ENCODE data around the gene GAA. TPM values are rescaled to one million over a fixed set of nuclear protein-coding genes. Genes with fewer than 3 reads are reported as not detected.

GAA gene
- total RNA-seq, 3 donors from 2014 or later (not counting 1 experiment from before 2014, with no cell fraction given): 28.5 to 35.8 (median 32.9) TPM

DNA sequence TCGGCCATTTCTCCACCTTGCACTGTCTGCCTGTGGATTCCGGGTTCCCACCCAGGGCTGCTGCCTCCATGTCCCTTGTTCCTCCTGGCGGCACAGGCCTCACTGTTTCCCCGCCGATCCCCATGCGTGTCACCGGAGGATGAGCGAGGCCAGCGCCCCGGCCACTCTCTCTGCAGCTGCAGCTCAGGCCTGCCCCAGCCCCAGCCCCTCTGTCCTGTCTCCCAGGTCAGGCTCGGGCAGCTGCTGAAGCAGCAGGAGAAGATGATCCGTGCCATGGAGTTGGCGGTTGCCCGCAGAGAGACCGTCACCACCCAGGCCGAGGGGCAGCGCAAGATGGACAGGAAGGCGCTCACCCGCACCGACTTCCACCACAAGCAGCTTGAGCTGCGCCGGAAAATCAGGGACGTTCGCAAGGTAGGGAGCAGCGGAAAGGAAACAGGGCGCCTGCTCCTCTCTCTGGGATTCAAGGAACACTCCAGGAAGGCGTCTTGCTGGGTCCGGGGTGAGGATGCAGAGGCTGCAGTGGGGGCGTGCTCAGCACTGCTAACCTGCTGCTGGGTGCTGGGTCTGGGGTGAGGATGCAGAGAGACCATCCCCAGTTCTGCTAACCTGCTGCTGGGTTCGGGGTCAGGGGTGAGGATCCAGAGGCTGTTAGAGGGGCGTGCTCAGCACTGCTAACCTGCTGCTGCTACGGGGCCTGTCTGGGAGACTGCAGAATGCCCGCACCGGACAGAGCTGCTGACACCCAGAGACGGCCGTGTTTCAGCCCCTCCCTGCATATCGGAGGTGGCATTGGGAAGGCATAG, 6.1 kb upstream of the GAA start:
- Histone ChIP-seq H3K27me3 (ENCODE audit: control insufficient read depth, insufficient read depth, low read length) (no peaks in the 10 kb centered on the region), H3K4me3 (ENCODE audit: low read length) (no peak overlapping the region), H3K27ac (ENCODE audit: low read length) (no peak overlapping the region), H3K9me3 (ENCODE audit: control insufficient read depth, insufficient read depth, low read length) (no peaks in the 10 kb centered on the region), H3K4me1 (ENCODE audit: control insufficient read depth, insufficient read depth, low read length) (peaks cover 5% of the 10 kb centered on the region), H3K36me3 (ENCODE audit: control insufficient read depth, insufficient read depth, low read length) (no peaks in the 10 kb centered on the region)
- no peak for TF ChIP-seq CTCF (IDR thresholded peaks at IDR 0.05)
- intact Hi-C loops (cut with micrococcal nuclease): loop anchor here (10.0 kb wide), 1 partner anchor 160 kb away; no protein-coding TSS in a partner anchor
- H3K36me3 Mint-ChIP-seq: no peaks in the 10 kb centered on the region
- DNase-seq (no peak), ATAC-seq (no peak)
- H3K27me3 Mint-ChIP-seq (ENCODE audit: low read depth in 2 of 2): peaks cover under 1 to 5% of the 10 kb centered on the region in 2 donors
- no peak overlapping the region for H3K27ac Mint-ChIP-seq
- 90% methylated on average over 37 of the region's 37 CpGs for WGBS (ENCODE audit: insufficient coverage)
- H3K9me3 Mint-ChIP-seq: no peaks in the 10 kb centered on the region
- no peak overlapping the region for H3K4me3 Mint-ChIP-seq
- H3K4me1 Mint-ChIP-seq: peaks cover 0 to 1% of the 10 kb centered on the region in 2 donors

GRCh38 chr17:80095844-80096475, 5.4 kb upstream of the GAA start:
- no peak overlapping the region for H3K27ac ChIP-seq (ENCODE audit: low read length)
- no peak overlapping the region for H3K4me3 ChIP-seq (ENCODE audit: low read length)
- no peaks in the 10 kb centered on the region for H3K9me3 Mint-ChIP-seq
- 90% methylated on average over 16 of the region's 16 CpGs for WGBS (ENCODE audit: insufficient coverage)
- H3K4me3 Mint-ChIP-seq: no peak overlapping the region
- H3K4me1 Mint-ChIP-seq: peaks cover 3 to 8% of the 10 kb centered on the region in 2 donors
- H3K36me3 ChIP-seq (ENCODE audit: control insufficient read depth, insufficient read depth, low read length): no peaks in the 10 kb centered on the region
- no peaks in the 10 kb centered on the region for H3K9me3 ChIP-seq (ENCODE audit: control insufficient read depth, insufficient read depth, low read length)
- no peak overlapping the region for H3K27ac Mint-ChIP-seq
- ATAC-seq (no peak), DNase-seq (no peak)
- H3K4me1 ChIP-seq (ENCODE audit: control insufficient read depth, insufficient read depth, low read length): peaks cover 12% of the 10 kb centered on the region
- peaks cover 0 to 3% of the 10 kb centered on the region in 2 donors for H3K27me3 Mint-ChIP-seq (ENCODE audit: low read depth in 2 of 2)
- TF ChIP-seq CTCF (IDR thresholded peaks at IDR 0.05): no peak
- intact Hi-C loops (cut with micrococcal nuclease): loop anchor here (10.0 kb wide), 1 partner anchor 159 kb away; no protein-coding TSS in a partner anchor
- H3K27me3 ChIP-seq (ENCODE audit: control insufficient read depth, insufficient read depth, low read length): no peaks in the 10 kb centered on the region
- no peaks in the 10 kb centered on the region for H3K36me3 Mint-ChIP-seq

DNA sequence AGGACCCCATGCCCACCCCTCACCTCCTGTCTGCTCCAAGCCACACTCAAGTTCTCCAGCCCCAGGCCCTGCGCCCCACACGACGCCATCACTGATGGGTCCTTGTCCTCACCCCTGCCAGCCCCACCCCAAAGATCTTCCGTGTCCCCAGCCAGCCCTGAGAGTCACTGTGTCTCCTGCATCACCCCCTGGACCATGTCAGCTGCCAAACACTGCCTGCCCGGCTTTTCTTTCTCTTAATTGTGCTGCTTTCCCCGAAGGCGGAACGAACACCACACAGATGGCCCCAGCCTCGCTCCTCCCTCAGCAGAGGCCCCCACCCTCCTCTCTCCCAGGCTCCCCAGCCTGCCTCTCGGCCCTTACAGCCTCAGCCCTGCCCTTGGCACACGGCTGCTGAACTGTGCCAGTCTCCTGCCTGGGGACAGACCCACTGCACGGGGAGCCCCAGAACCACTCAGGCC, 4.8 kb upstream of the GAA start:
- Mint-ChIP-seq H3K4me1 (peaks cover 3 to 9% of the 10 kb centered on the region in 2 donors), H3K27me3 (ENCODE audit: low read depth in 2 of 2) (peaks cover 0 to 3% of the 10 kb centered on the region in 2 donors), H3K36me3 (no peaks in the 10 kb centered on the region), H3K9me3 (no peaks in the 10 kb centered on the region), H3K27ac (no peak overlapping the region), H3K4me3 (no peak overlapping the region)
- Histone ChIP-seq H3K27me3 (ENCODE audit: control insufficient read depth, insufficient read depth, low read length) (no peaks in the 10 kb centered on the region), H3K27ac (ENCODE audit: low read length) (no peak overlapping the region), H3K9me3 (ENCODE audit: control insufficient read depth, insufficient read depth, low read length) (no peaks in the 10 kb centered on the region), H3K36me3 (ENCODE audit: control insufficient read depth, insufficient read depth, low read length) (no peaks in the 10 kb centered on the region), H3K4me1 (ENCODE audit: control insufficient read depth, insufficient read depth, low read length) (peaks cover 13% of the 10 kb centered on the region), H3K4me3 (ENCODE audit: low read length) (no peak overlapping the region)
- no peak for DNase-seq
- intact Hi-C loops (cut with micrococcal nuclease): loop anchor here (10.0 kb wide), 1 partner anchor 158 kb away; no protein-coding TSS in a partner anchor
- TF ChIP-seq CTCF (IDR thresholded peaks at IDR 0.05): no peak
- no peak for ATAC-seq
- 87% methylated on average over 12 of the region's 12 CpGs for WGBS (ENCODE audit: insufficient coverage)

Measured in natural killer cell (primary cell).